HG03558 (cell line): ENCODE measurements around the gene KCNQ1.

Experiments used
- ATAC-seq: cut with Tn5 transposase; IDR thresholded peaks from one replicate; pipeline ENCODE4 v1.9.1; 2021; ENCODE audit warnings: moderate number of reproducible peaks; ENCODE audit not compliant: unreplicated experiment; ENCODE audit errors: extremely low read depth

Gene KCNQ1

GRCh38 chr11:2699531-2700414 lies 255.0 kb downstream of the KCNQ1 start, which contains the start of gene KCNQ1OT1:
Gene KCNQ1OT1, minus strand, starts transcription at chr11:2699994.
- ATAC-seq: peak; percentile 69

- ATAC-seq: peak; percentile 8
Measured at GRCh38 chr11:2700415-2701211, 255.8 kb downstream of the KCNQ1 start.

GRCh38 chr11:2701230-2701629 lies 256.4 kb downstream of the KCNQ1 start:
- ATAC-seq: no peak

- ATAC-seq: no peak
Measured at GRCh38 chr11:2701898-2702434, 257.2 kb downstream of the KCNQ1 start.

GRCh38 chr11:2702771-2703362 lies 258.1 kb downstream of the KCNQ1 start:
- ATAC-seq: no peak

- ATAC-seq: no peak
Measured at GRCh38 chr11:2703363-2704141, 258.7 kb downstream of the KCNQ1 start.

GRCh38 chr11:2704356-2704755 lies 259.5 kb downstream of the KCNQ1 start:
- no peak for ATAC-seq

GRCh38 chr11:2704896-2705606 lies 260.2 kb downstream of the KCNQ1 start:
- no peak for ATAC-seq

- no peak for ATAC-seq
Measured at GRCh38 chr11:2706321-2706720, 261.5 kb downstream of the KCNQ1 start.

- ATAC-seq: no peak
Measured at GRCh38 chr11:2707736-2708135, 262.9 kb downstream of the KCNQ1 start.

GRCh38 chr11:2708151-2708581 lies 263.4 kb downstream of the KCNQ1 start:
- ATAC-seq: no peak

- ATAC-seq: no peak
Measured at GRCh38 chr11:2708757-2709281, 264.0 kb downstream of the KCNQ1 start.

GRCh38 chr11:2709429-2709828 lies 264.6 kb downstream of the KCNQ1 start:
- ATAC-seq: no peak

GRCh38 chr11:2711161-2711560 lies 266.4 kb downstream of the KCNQ1 start:
- no peak for ATAC-seq

GRCh38 chr11:2713094-2713493 lies 268.3 kb downstream of the KCNQ1 start:
- no peak for ATAC-seq

- no peak for ATAC-seq
Measured at GRCh38 chr11:2713661-2714462, 269.1 kb downstream of the KCNQ1 start.

- ATAC-seq: no peak
Measured at GRCh38 chr11:2714463-2714800, 269.6 kb downstream of the KCNQ1 start.

- no peak for ATAC-seq
Measured at GRCh38 chr11:2714871-2715270, 270.1 kb downstream of the KCNQ1 start.
